ENCODE data around the gene AK2.

GRCh38 chr1:33045814-33046213 lies 9.1 kb upstream of the AK2 start:
- TF ChIP-seq ZBTB11 (tag by site-specific recombination; conservative IDR thresholded peaks at IDR 0.05; ENCODE audit: low read depth) (no peak), REST (tag by site-specific recombination; IDR thresholded peaks at IDR 0.05) (no peak), ZNF558 (tag by site-specific recombination; IDR thresholded peaks at IDR 0.05) (no peak), CTCF (tag by site-specific recombination; IDR thresholded peaks at IDR 0.05) (no peak), YY1 (tag by site-specific recombination; IDR thresholded peaks at IDR 0.05) (no peak), ZNF132 (tag by site-specific recombination; IDR thresholded peaks at IDR 0.05; ENCODE audit: borderline replicate concordance) (no peak), PBX3 (CRISPR knock-in tag; IDR thresholded peaks at IDR 0.05) (no peak), ZFP3 (tag by site-specific recombination; IDR thresholded peaks at IDR 0.05; ENCODE audit: low read depth) (no peak), ZBTB1 (tag by site-specific recombination; IDR thresholded peaks at IDR 0.05) (no peak), ZNF629 (tag by site-specific recombination; IDR thresholded peaks at IDR 0.05) (peak; percentile 92), TCF7L2 (IDR thresholded peaks at IDR 0.05; ENCODE audit: borderline replicate concordance, low read depth, low read length) (no peak), MZF1 (tag by site-specific recombination; IDR thresholded peaks at IDR 0.05; ENCODE audit: borderline replicate concordance) (no peak)
- TF ChIP-seq, protein P1, sequence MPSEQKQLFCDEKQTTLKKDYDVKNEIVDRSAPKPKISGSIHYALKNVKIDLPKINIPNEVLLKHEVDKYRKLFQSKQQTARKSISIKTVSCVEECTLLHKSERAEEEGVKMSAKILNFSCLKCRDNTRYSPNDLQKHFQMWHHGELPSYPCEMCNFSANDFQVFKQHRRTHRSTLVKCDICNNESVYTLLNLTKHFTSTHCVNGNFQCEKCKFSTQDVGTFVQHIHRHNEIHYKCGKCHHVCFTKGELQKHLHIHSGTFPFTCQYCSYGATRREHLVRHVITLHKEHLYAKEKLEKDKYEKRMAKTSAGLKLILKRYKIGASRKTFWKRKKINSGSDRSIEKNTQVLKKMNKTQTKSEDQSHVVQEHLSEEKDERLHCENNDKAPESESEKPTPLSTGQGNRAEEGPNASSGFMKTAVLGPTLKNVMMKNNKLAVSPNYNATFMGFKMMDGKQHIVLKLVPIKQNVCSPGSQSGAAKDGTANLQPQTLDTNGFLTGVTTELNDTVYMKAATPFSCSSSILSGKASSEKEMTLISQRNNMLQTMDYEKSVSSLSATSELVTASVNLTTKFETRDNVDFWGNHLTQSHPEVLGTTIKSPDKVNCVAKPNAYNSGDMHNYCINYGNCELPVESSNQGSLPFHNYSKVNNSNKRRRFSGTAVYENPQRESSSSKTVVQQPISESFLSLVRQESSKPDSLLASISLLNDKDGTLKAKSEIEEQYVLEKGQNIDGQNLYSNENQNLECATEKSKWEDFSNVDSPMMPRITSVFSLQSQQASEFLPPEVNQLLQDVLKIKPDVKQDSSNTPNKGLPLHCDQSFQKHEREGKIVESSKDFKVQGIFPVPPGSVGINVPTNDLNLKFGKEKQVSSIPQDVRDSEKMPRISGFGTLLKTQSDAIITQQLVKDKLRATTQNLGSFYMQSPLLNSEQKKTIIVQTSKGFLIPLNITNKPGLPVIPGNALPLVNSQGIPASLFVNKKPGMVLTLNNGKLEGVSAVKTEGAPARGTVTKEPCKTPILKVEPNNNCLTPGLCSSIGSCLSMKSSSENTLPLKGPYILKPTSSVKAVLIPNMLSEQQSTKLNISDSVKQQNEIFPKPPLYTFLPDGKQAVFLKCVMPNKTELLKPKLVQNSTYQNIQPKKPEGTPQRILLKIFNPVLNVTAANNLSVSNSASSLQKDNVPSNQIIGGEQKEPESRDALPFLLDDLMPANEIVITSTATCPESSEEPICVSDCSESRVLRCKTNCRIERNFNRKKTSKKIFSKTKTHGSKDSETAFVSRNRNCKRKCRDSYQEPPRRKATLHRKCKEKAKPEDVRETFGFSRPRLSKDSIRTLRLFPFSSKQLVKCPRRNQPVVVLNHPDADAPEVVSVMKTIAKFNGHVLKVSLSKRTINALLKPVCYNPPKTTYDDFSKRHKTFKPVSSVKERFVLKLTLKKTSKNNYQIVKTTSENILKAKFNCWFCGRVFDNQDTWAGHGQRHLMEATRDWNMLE (tag by site-specific recombination; conservative IDR thresholded peaks at IDR 0.05; ENCODE audit: low read depth): no peak
- TF ChIP-seq, protein P2, sequence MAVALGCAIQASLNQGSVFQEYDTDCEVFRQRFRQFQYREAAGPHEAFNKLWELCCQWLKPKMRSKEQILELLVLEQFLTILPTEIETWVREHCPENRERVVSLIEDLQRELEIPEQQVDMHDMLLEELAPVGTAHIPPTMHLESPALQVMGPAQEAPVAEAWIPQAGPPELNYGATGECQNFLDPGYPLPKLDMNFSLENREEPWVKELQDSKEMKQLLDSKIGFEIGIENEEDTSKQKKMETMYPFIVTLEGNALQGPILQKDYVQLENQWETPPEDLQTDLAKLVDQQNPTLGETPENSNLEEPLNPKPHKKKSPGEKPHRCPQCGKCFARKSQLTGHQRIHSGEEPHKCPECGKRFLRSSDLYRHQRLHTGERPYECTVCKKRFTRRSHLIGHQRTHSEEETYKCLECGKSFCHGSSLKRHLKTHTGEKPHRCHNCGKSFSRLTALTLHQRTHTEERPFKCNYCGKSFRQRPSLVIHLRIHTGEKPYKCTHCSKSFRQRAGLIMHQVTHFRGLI (tag by site-specific recombination; IDR thresholded peaks at IDR 0.05): no peak

All from HEK293 (cell line).